Vagina (tissue), 2 donors: ENCODE measurements around the gene SUB1. TPM values are rescaled to one million over a fixed set of nuclear protein-coding genes. Genes with fewer than 3 reads are reported as not detected.

ENCODE experiments used
- DNase-seq, 2 donors: peaks; one replicate each; pipeline ENCODE4 v3.0.0-alpha.2; 2017; ENCODE audit errors: extremely low spot score in 2 of 2
- H3K27ac ChIP-seq: fragments of 200-600 bp; sonication (generic); one replicate; pipeline ENCODE4 v1.5.1; 2019
- H3K27me3 ChIP-seq: fragments of 200-600 bp; sonication (generic); one replicate; pipeline ENCODE4 v1.5.1; 2019
- H3K36me3 ChIP-seq, 2 donors: fragments of 200-600 bp; sonication (generic); one replicate each; pipeline ENCODE4 v1.5.1; 2017 to 2019
- H3K4me1 ChIP-seq: fragments of 200-600 bp; sonication (generic); one replicate; pipeline ENCODE4 v1.5.1; 2019
- H3K4me3 ChIP-seq, 2 donors: fragments of 200-600 bp; sonication (generic); 1 replicate in 1 of 2; 2 replicates in 1 of 2; pipeline ENCODE4 v1.5.1; 2016 to 2019
- H3K9me3 ChIP-seq: fragments of 200-600 bp; sonication (generic); one replicate; pipeline ENCODE4 v1.5.1; 2019
- POLR2A ChIP-seq, 2 donors: fragments of 450-650 bp; IDR thresholded peaks; one replicate each; pipeline ENCODE4 v1.6.1; 2017; ENCODE audit warnings: antibody characterized with exemption in 2 of 2, mild to moderate bottlenecking in 2 of 2, moderate library complexity in 2 of 2
- POLR2AphosphoS5 ChIP-seq, 2 donors: sonication (generic); formaldehyde crosslinking; IDR thresholded peaks; one replicate each; pipeline ENCODE4 v1.9.0; 2017; ENCODE audit warnings: antibody characterized with exemption in 2 of 2, mild to moderate bottlenecking in 2 of 2, low read depth in 1 of 2; ENCODE audit not compliant: insufficient read depth in 1 of 2
- intact Hi-C: fragments of 100-400 bp; cut with DNase I; formaldehyde crosslinking; loops from one replicate; pipeline ENCODE4 v1.15.1; 2023
- total RNA-seq: library from RNA; depleted of rRNA; stranded (reverse); fragments of >200 nt; gene quantifications from one replicate; pipeline ENCODE4 v1.2.3, GENCODE V29; 2016
- TF ChIP-seq, protein P1 (sequence below), 3 experiments: fragments of 450-650 bp in 2 of 3; fragments of 200-600 bp in 1 of 3; sonication (generic) in 1 of 3; IDR thresholded peaks; one replicate each; pipeline ENCODE4 v1.5.1; 2017 to 2019; ENCODE audit warnings: antibody characterized with exemption in 3 of 3, mild to moderate bottlenecking in 2 of 3, moderate library complexity in 2 of 3

Gene SUB1
- total RNA-seq, 1 donor from 2014 or later, result 71.9 TPM

DNA sequence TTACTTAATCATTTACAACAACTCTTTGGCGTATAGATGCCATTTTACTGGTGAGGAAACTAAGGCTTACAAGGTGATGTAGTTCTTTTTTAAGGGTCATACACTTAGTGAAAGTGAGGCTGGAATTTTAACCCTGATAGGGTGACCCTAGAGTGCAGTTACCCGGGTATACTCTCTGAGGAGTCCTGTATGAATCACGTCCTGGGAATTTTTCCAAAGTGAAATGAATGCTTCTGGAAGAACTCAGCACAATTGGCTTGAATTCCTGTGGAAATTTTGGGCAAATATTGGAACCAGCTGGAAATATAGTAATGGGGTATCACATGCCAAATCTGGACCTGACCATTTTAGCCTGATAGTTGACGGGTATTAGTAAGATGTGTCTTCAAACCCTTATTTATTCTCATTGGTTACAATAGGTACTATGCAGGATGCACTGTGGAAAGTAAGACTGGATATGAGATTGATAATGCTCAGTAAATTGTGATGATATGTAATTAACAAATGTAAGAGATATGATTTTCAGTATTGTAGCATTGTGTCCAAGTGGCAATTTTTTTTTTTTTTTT is 14.8 kb downstream of the SUB1 start:
- H3K9me3 ChIP-seq, result no peaks in the 10 kb centered on the region
- TF ChIP-seq POLR2A (IDR thresholded peaks at IDR 0.05), result no peak
- no peak for TF ChIP-seq POLR2AphosphoS5 (IDR thresholded peaks at IDR 0.05; ENCODE audit: insufficient read depth in 1 of 2, low read depth in 1 of 2)
- TF ChIP-seq, protein P1, sequence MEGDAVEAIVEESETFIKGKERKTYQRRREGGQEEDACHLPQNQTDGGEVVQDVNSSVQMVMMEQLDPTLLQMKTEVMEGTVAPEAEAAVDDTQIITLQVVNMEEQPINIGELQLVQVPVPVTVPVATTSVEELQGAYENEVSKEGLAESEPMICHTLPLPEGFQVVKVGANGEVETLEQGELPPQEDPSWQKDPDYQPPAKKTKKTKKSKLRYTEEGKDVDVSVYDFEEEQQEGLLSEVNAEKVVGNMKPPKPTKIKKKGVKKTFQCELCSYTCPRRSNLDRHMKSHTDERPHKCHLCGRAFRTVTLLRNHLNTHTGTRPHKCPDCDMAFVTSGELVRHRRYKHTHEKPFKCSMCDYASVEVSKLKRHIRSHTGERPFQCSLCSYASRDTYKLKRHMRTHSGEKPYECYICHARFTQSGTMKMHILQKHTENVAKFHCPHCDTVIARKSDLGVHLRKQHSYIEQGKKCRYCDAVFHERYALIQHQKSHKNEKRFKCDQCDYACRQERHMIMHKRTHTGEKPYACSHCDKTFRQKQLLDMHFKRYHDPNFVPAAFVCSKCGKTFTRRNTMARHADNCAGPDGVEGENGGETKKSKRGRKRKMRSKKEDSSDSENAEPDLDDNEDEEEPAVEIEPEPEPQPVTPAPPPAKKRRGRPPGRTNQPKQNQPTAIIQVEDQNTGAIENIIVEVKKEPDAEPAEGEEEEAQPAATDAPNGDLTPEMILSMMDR (IDR thresholded peaks at IDR 0.05), result no peak
- peaks cover 29% of the 10 kb centered on the region for H3K4me1 ChIP-seq
- no peak overlapping the region for H3K4me3 ChIP-seq
- no peak for DNase-seq
- H3K27ac ChIP-seq, result peak overlapping the region; percentile 51
- H3K36me3 ChIP-seq, result peaks cover 2 to 46% of the 10 kb centered on the region in 2 donors
- no peaks in the 10 kb centered on the region for H3K27me3 ChIP-seq
- intact Hi-C loops, result no loop called here

DNA sequence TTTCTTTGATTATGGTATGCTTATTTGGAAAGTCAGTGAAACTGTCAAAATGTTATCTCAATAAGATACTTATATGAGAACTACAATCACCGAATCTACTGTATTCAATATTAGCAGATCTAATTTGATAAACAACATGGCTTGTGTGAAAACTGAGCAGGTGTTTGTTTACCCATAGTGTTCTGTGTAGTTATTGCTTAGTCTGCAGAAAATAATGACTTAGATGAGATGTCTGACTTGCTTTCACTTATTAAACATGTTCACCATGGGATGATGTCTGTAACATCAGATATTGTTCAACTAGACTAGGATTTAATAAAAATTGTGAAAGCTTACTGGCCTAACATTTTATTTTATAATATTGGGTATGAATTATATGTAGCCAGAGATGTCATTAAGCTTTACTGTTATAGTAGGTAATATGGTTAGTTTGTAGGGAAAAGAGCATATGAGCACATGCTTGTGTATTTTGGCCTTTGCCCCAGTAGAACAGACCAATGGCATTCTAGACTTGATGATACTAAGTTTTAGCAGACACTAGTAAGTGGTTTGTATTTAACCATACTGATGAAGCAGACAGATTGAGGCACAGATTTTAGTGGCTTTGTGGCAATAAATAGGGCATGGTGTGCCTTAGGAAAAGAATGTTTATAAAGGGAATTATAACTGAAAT is 16.4 kb downstream of the SUB1 start:
- no peaks in the 10 kb centered on the region for H3K27me3 ChIP-seq
- intact Hi-C loops, result no loop called here
- TF ChIP-seq POLR2A (IDR thresholded peaks at IDR 0.05) (no peak), POLR2AphosphoS5 (IDR thresholded peaks at IDR 0.05; ENCODE audit: insufficient read depth in 1 of 2, low read depth in 1 of 2) (no peak)
- TF ChIP-seq, protein P1 (IDR thresholded peaks at IDR 0.05), result no peak

DNA sequence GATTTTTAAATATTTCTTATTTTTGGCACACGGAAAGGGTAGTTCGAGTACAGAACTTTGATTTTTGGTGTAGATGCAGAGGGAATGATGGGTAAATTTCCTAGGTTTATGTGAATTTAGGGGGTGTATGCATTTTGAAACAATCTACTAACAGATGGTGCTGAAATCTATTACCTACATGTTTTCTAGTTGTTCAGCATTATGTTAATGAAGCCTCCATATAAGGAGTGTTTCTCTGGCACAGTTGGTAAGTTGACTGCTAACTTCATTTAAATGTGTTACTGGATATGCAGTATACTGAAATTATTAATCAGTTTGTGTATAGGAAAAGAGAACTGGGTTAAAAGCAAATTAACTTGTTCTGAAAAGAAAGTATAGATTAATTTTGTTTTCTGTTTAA is 17.5 kb downstream of the SUB1 start:
- TF ChIP-seq POLR2AphosphoS5 (IDR thresholded peaks at IDR 0.05; ENCODE audit: insufficient read depth in 1 of 2, low read depth in 1 of 2) (no peak), POLR2A (IDR thresholded peaks at IDR 0.05) (no peak)
- TF ChIP-seq, protein P1 (IDR thresholded peaks at IDR 0.05), result no peak
- peaks cover 18% of the 10 kb centered on the region for H3K4me1 ChIP-seq
- intact Hi-C loops, result no loop called here
- H3K9me3 ChIP-seq, result no peaks in the 10 kb centered on the region
- H3K27ac ChIP-seq, result no peak overlapping the region
- DNase-seq, result no peak
- H3K4me3 ChIP-seq, result no peak overlapping the region
- H3K36me3 ChIP-seq, result peaks cover 0 to 33% of the 10 kb centered on the region in 2 donors
- H3K27me3 ChIP-seq, result no peaks in the 10 kb centered on the region

More for the DNA sequence above, 16.4 kb downstream of the SUB1 start:
- DNase-seq, result no peak
- no peak overlapping the region for H3K4me3 ChIP-seq
- no peaks in the 10 kb centered on the region for H3K9me3 ChIP-seq
- H3K36me3 ChIP-seq, result peaks cover 2 to 33% of the 10 kb centered on the region in 2 donors
- peaks cover 29% of the 10 kb centered on the region for H3K4me1 ChIP-seq
- H3K27ac ChIP-seq, result no peak overlapping the region

DNA sequence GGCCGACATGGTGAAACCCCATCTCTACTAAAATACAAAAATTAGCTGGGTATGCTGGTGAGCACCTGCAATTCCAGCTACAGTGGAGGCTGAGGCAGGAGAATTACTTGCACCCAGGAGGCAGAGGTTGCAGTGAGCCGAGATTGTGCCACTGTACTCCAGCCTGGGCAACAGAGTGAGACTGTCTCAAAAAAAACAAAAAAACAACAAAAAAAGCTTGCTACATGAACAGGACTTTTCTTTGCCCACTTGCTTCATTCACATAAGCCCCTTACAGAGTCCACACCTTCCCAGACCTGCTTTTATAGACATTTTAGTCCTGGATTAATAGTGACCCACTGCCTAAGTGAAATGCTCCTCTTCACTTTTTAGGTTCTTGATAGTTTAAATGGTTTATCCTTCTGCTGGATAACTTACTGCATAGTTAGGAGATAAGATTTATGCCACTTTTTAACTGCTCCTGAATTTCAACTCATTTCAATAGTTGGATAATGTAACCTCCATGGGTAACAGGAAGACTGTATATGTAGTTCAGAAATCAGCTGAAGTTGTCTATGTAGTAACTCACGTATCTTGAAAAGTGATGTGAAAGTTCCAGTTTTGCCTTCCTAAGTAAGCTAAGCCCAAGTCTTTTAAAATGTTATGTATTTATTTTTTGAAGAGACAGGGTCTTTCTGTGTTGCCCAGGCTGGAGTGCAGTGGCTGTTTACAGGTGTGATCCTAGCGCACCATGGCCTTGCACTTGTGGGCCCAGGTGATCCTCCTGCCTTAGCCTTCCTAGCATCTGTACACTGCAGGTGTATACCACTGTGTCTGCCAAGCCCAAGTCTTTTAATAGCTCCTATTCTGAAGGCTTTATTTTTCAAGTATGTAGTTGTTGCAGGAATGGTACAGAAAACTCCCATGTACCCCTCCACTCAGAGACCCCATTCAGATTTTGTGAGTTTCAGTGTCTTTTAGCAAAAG is 19.7 kb downstream of the SUB1 start:
- no peak overlapping the region for H3K27ac ChIP-seq
- peaks cover 0 to 20% of the 10 kb centered on the region in 2 donors for H3K36me3 ChIP-seq
- H3K27me3 ChIP-seq, result no peaks in the 10 kb centered on the region
- no peak for DNase-seq
- intact Hi-C loops, result no loop called here
- no peaks in the 10 kb centered on the region for H3K9me3 ChIP-seq
- H3K4me1 ChIP-seq, result peaks cover 8% of the 10 kb centered on the region
- no peak overlapping the region for H3K4me3 ChIP-seq
- TF ChIP-seq POLR2A (IDR thresholded peaks at IDR 0.05) (no peak), POLR2AphosphoS5 (IDR thresholded peaks at IDR 0.05; ENCODE audit: insufficient read depth in 1 of 2, low read depth in 1 of 2) (no peak)
- TF ChIP-seq, protein P1 (IDR thresholded peaks at IDR 0.05), result no peak
